Stimulated activated CD4-positive, alpha-beta T cell treated with anti-CD3 and anti-CD28 coated beads, Interleukin-1b, Interleukin-23, amount 100 ng/mL, for 24 hours (primary cell): Measurements from ENCODE around the gene TEDC2.
A peak's percentile ranks its signal among the peaks of the same experiment; 100 is the strongest.
"Not testable (repeated sequence)": the region's sequence is repeated elsewhere in the genome, so short reads cannot be mapped to it uniquely, and the experiment has no call there.

ENCODE experiments used
- DNase-seq, 4 experiments: peaks; one replicate each; pipeline ENCODE4 v3.0.0-alpha.2; 2020; ENCODE audit warnings: low read depth in 4 of 4, low spot score in 1 of 4

Gene TEDC2

GRCh38 chr16:2476345-2476720 lies 16.4 kb downstream of the TEDC2 start:
- DNase-seq: no peak

- DNase-seq: no peak
Measured at GRCh38 chr16:2476741-2477140, 16.8 kb downstream of the TEDC2 start.

GRCh38 chr16:2477327-2477726 lies 17.4 kb downstream of the TEDC2 start:
- DNase-seq: no peak

DNA sequence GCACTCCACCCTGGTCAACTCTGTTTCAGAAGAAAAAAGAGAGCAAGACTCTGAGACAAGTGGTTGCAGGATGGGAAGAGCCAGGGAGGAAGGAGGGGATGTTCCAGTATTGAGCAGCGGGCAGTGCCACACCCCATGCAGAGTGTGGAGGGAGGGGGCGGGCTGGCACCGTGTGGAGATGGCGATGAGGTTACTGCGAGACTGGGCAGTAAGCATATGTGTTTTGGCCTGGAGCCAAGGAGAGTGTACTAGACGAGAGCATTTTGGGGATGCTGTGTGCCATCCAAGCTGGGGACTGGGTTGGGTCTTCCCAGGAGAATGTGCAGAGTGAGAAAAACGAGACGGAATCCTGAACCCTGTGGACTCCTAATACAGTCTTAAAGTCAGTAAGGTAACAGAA lies 18.4 kb downstream of the TEDC2 start:
- no peak for DNase-seq

GRCh38 chr16:2479996-2480395 lies 20.1 kb downstream of the TEDC2 start:
- DNase-seq: not testable (repeated sequence)

DNA sequence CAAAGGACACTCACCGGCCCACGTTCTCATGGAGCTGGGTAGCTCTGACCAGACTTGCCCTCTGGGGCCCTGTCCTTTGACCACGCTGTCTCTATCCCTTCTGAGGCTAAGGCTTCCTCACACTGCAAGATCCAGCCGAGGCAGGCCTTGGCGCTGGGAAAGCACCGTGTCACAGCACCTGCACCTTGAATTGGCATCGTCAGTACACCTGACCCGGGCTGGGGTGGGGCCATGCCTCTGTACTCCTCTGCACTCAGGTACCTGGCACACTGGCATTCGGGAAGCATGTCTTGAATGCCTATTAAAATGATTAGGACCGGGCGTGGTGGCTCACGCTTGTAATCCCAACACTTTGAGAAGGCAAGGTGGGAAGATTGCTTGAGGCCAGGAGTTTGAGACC lies 21.0 kb downstream of the TEDC2 start:
- DNase-seq: no peak

- no peak for DNase-seq
Measured at GRCh38 chr16:2481676-2482075, 21.8 kb downstream of the TEDC2 start.

DNA sequence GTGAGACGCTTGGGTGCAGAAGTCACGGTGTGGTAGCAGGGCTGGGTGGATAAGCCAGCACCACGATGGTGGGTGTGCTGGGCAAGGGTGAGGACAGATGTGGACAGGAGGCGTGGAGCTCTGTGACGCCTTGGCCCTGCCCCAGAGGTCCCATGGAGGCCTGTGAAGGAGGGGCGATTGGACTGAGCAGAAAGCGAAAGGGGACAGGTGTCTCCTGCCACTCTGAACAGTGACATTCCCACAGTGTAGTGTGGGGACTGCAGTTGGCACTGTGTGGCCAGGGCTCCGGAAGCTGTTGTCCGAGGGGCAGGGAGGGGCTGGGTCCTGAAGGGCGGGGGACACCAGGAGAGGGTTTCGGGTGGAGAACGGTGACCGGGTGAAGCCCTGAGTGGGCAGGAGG lies 22.3 kb downstream of the TEDC2 start:
- DNase-seq: no peak

DNA sequence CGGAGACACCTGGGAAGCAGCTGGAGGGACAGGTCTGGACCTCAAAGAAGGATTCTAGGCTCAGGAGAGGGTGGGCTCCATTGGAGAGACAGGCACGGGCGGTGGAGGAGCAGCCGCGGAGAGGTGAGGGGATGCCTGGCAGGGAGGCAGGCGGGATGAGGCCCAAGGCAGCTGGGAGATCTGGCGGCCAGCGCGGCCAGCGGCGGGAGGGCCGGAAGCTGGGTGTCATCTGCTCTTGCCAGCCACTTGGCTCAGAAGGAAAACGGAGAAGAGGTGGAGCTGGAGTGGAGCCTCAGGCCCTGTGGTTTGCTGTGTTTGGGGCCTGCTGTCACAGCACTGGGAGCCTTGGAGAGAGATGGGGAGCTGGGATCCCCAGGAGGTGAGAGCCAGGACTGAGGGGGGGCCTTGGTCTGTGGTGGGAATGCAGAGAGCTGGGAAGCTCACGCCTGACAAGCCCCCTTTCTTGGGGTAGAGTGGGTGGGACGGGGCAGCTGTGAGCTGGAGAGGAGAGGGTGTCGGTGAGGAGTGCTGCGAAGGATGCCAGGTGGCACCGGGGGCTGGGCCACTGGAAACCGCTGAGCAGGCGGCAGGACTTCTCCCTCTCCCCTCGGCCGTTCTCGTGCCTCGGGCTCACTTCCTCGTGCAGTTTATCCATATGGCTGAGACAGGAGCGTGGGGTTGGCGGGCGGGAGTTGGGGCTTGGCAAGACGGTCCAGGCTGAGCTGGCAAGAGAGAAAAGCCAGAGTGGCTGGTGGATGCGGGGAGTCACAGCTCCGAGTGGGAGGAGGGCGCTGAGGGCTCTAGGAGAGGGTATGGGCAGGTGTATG lies 23.0 kb downstream of the TEDC2 start:
- DNase-seq: no peak

- no peak for DNase-seq
Measured at GRCh38 chr16:2483939-2484897, 24.3 kb downstream of the TEDC2 start.

- DNase-seq: no peak
Measured at GRCh38 chr16:2484898-2485508, 25.1 kb downstream of the TEDC2 start.

DNA sequence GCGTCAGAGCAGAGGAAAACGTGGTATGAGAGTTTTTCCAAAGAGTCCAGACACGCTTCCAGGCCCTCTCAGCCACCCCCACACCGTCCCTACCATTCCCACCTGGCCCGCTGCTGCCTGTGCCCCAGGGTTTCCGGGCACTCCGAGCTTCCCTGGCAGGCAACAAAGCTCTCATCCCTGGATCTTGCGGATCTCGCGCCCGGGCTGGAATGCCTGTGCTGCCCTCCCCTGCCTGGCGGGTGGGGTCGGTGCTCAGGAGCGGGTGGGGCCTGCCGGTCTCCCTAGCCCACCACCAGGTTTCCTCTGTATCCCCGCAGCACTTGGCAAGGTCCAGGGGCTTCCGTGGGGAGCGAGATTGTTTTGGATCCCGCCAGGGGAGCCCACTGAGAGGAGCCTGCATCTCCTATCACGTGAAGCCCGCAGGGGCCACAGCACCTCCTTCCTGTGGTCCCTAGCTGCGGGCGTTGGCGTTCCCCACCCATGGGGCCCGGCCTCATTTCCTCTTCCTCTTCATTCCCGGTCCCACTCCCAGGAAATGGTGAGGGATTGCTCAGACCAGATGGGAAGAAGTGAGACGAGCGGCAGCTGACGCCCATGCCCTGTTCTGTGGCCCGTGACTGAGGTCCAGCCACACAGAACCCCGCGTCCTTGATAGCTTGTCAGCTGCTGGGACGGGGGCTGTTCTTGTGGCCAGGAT lies 26.1 kb downstream of the TEDC2 start:
- no peak for DNase-seq

- DNase-seq: peak; percentile 30 to 60 (median 48)
Measured at GRCh38 chr16:2486645-2487516, 27.0 kb downstream of the TEDC2 start.

DNA sequence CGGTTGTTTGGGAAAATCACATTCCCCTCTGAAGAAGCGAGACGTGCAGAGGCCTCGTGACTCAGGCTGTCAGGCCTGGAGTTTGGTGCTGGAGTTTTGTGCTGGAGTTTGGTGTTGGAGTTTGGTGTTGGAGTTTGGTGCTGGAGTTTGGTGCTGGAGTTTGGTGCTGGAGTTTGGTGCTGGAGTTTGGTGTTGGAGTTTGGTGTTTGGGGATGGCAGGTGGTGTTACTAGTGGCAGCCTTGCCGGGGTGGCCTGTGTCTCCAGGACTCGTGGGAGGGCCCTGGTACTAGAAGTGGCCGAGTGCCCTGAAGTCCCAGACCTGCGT lies 27.6 kb downstream of the TEDC2 start:
- DNase-seq: no peak

DNA sequence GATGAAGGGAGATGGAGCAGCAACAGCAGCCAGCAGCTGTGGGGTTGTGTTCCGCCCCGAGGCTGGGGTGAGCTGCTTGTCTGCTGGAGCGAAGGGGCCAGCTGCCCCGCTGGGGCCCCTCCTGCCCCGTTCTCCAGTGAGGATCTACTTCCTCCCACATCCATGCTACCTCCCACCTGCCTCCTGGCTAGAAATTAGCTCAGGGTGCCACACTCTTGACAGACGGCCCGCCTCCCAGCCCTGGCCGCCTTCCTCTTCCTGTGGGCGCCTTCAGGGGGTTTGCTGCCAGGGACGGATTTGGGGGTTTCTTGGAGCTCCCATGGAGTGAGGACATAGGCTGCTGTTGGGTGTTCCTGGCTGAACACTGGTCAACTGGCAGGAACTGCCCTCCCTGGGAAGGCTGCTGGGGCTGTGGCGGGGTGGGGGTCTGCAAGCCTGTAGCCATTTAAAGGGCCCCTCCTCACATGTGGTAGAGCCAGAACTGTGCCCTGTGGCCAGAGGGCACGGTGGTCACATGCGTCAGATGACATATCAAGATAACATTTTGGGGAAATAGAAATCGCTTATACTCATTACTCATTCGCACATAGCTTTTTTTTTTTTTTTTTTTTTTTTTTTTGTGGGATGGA lies 28.1 kb downstream of the TEDC2 start:
- no peak for DNase-seq

DNA sequence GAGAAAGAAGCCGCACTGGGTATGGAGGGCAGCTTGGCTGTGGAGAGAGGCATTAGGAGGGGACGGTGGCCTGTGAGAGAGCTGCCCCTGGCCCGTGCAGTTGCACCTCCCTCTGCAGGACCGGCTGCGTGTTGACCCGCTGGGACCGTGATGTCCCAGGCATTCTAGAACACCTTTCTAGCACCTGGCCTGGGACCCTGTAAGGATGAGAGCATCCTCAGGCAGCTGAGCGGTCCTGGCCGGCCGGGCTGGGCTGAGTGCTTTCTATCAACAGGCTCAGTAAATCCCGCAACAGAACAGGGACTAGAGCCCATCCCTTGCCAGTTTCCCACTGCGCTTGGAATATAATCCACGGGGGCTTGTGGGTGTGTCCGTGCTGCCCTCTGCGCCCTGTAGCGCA lies 29.7 kb downstream of the TEDC2 start:
- DNase-seq: no peak

GRCh38 chr16:2490190-2491105 lies 30.5 kb downstream of the TEDC2 start:
- DNase-seq: no peak

- DNase-seq: no peak
Measured at GRCh38 chr16:2492292-2492691, 32.4 kb downstream of the TEDC2 start.

- DNase-seq: no peak
Measured at GRCh38 chr16:2493605-2494004, 33.7 kb downstream of the TEDC2 start.
